ENCODE data around the gene ZNF48. TPM values are rescaled to one million over a fixed set of nuclear protein-coding genes. Genes with fewer than 3 reads are reported as not detected.

The ZNF48 gene
- total and polyA plus RNA-seq, 9 donors: 2.7 to 9.8 (median 6.6) TPM

DNA sequence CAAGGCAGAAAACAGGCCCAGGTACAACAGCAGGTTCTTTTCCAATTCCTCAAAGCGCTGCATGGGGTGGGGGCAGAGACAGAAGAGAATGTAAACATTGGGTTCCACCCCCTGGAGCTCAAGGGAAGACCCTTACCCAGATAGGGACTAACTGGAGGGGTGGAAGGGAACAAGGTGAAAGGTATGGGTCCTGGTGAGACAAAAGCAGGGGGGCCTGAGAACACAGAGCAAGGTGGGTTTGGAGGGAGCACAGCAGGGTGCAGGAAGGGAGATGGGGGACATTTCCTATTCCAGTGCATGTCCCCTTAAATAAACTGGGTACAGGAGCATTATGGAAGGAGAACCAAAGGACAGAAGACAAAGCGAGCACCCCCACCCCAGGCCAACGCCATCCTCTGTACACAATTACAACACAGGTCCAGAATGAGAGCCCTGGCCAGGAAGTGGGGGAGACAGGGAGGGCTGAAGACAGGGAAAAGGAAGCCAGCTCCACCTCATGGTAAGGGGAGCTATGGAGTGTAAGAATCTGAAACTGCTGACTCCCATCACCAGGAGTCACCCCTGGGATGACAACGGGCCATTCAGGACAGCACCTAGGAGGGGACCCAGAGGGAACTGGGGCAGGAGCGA is 38.0 kb upstream of the ZNF48 start:
- H3K4me1 ChIP-seq (ENCODE audit: insufficient read depth): peaks cover 17% of the 10 kb centered on the region
- DNase-seq: no peak
- no peaks in the 10 kb centered on the region for H3K36me3 ChIP-seq
- no peak overlapping the region for H3K4me3 ChIP-seq
- WGBS, 3 donors: 68 to 74% (median 71%) methylated on average over 5 of the region's 5 CpGs
- no peaks in the 10 kb centered on the region for H3K27me3 ChIP-seq
- intact Hi-C loops (cut with DNase I): no loop called here
- no peaks in the 10 kb centered on the region for H3K9me3 ChIP-seq
- no peak overlapping the region for H3K27ac ChIP-seq
- no peak for TF ChIP-seq EP300 (IDR thresholded peaks at IDR 0.05)
- TF ChIP-seq, protein P1, sequence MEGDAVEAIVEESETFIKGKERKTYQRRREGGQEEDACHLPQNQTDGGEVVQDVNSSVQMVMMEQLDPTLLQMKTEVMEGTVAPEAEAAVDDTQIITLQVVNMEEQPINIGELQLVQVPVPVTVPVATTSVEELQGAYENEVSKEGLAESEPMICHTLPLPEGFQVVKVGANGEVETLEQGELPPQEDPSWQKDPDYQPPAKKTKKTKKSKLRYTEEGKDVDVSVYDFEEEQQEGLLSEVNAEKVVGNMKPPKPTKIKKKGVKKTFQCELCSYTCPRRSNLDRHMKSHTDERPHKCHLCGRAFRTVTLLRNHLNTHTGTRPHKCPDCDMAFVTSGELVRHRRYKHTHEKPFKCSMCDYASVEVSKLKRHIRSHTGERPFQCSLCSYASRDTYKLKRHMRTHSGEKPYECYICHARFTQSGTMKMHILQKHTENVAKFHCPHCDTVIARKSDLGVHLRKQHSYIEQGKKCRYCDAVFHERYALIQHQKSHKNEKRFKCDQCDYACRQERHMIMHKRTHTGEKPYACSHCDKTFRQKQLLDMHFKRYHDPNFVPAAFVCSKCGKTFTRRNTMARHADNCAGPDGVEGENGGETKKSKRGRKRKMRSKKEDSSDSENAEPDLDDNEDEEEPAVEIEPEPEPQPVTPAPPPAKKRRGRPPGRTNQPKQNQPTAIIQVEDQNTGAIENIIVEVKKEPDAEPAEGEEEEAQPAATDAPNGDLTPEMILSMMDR (IDR thresholded peaks at IDR 0.05): no peak
- no peak for TF ChIP-seq POLR2A (IDR thresholded peaks at IDR 0.05)

DNA sequence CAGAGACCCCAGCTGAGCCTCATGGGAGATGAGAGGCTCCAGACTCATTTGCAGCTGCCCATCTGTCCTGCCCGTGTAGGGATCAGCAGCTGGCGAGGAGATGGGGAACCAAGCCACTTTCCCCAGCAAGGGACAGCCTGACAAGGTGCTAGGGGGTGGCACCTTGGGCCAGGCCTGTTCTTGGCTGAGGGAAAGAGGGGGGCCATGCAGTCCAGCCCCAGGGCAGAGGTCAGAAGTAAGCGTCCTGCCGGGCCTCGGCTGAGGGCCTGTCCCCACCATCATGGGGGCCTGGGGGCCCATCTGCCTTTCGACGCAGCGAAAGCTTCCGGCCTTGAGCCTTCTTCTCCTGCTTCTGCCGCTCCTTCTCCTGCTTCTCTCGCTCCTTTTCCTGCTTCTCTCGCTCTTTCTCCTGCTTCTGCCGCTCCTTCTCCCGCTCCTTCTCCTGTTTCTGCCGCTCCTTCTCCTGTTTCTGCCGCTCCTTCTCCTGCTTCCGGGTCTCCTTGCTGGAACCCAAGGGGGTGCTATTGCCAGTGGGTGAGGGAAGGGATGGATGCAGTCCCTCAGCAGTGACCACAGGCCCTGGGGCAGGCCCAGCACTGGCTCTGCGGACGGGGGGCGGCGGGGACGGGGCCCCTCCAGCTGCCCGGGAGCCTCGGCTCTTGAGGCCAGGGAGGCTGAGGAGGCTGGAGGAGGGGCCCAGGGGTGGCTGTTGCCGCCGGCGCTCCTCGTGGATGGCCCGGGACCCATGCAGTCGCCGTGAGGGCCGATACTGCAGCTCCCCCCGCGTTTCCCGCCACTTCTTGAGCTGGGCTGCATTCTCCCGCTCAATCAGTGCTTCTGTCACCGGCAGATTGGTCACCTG is 37.3 kb upstream of the ZNF48 start:
- no peak overlapping the region for H3K4me3 ChIP-seq
- WGBS, 3 donors: 75 to 76% (median 76%) methylated on average over 37 of the region's 37 CpGs
- no peak for DNase-seq
- no peaks in the 10 kb centered on the region for H3K36me3 ChIP-seq
- intact Hi-C loops (cut with DNase I): no loop called here
- H3K4me1 ChIP-seq (ENCODE audit: insufficient read depth): peaks cover 11% of the 10 kb centered on the region
- TF ChIP-seq EP300 (IDR thresholded peaks at IDR 0.05): no peak
- no peak for TF ChIP-seq POLR2A (IDR thresholded peaks at IDR 0.05)
- TF ChIP-seq, protein P1 (IDR thresholded peaks at IDR 0.05): no peak
- H3K27me3 ChIP-seq: no peaks in the 10 kb centered on the region
- H3K9me3 ChIP-seq: no peaks in the 10 kb centered on the region
- H3K27ac ChIP-seq: no peak overlapping the region

DNA sequence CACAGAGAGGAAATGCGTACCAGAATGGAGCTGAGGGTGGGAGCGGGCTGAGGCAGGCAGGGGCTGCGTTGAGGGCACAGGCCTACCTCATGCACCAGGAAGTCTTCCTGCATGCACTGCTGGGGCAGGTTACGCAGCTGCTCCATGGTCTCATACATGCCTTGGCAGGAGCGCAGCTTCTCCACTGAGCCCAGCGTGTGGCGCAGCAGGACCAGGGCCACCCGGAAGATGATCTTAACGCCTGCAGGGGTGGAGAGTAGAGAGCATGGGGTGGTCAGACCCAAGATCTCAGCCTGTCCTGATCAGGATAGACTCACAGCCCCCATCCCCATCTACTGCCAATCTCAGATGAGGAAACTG is 36.7 kb upstream of the ZNF48 start:
- TF ChIP-seq, protein P1 (IDR thresholded peaks at IDR 0.05): no peak
- TF ChIP-seq POLR2A (IDR thresholded peaks at IDR 0.05) (no peak), EP300 (IDR thresholded peaks at IDR 0.05) (no peak)
- H3K4me3 ChIP-seq: no peak overlapping the region
- H3K27me3 ChIP-seq: no peaks in the 10 kb centered on the region
- intact Hi-C loops (cut with DNase I): no loop called here
- no peaks in the 10 kb centered on the region for H3K36me3 ChIP-seq
- no peak overlapping the region for H3K27ac ChIP-seq
- WGBS, 3 donors: 85 to 92% (median 88%) methylated on average over 9 of the region's 9 CpGs
- H3K4me1 ChIP-seq (ENCODE audit: insufficient read depth): peaks cover 11% of the 10 kb centered on the region
- H3K9me3 ChIP-seq: no peaks in the 10 kb centered on the region
- DNase-seq: no peak

DNA sequence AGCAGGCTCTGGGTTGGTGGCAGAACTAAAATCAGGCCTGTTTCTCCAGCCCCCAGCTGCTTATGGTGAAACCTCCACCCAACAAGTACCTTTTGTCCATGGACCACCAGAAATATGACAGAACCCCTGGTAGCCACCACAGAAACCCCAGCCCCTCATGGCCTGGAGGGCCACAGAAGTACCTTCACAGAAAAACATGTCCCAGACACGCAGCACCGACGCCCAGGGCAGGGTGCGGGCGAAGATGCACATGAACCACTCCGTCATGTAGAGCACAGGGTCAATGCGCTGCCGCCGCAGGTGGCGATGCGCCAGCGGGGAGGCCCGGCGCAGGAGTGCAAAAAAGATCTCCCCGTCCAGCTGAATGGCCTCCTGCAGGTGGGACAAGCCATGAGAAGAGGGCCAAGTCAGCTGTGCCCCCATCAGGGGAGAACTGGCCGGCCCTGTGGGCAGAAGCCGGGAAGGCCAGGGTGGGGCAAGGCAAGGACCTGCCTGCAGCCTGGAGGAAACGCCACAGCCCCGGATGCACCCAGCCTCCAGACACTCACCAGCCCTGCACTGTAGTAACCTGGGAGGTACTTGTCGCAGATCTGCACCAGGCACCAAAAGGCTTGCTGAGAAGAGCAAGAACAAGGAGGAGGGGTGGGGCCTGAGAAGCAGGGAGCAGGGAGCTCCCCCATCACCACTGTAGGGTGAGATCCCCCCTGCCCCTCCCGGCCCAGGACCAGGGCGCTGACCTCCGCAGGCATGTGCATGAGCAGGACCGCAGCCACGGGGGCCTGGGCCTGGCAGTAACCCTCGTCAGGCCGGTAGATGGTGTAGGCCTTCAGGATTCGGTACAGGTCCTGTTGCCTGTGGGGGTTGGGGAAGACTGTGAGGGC is 36.0 kb upstream of the ZNF48 start:
- peak in 1 of 5 donors; percentile 31 for DNase-seq
- Histone ChIP-seq H3K27ac (no peak overlapping the region), H3K4me1 (ENCODE audit: insufficient read depth) (peaks cover 9% of the 10 kb centered on the region), H3K4me3 (no peak overlapping the region), H3K27me3 (no peaks in the 10 kb centered on the region), H3K36me3 (no peaks in the 10 kb centered on the region), H3K9me3 (no peaks in the 10 kb centered on the region)
- 82 to 86% (median 83%) methylated on average over 28 of the region's 28 CpGs for WGBS, 3 donors
- TF ChIP-seq, protein P1 (IDR thresholded peaks at IDR 0.05): no peak
- TF ChIP-seq POLR2A (IDR thresholded peaks at IDR 0.05) (no peak), EP300 (IDR thresholded peaks at IDR 0.05) (no peak)
- intact Hi-C loops (cut with DNase I): no loop called here

Data from ovary (tissue), 9 donors.